NCI-H128 (cell line): Measurements from ENCODE around the gene SLC1A2.

Experiments
- DNase-seq: peaks from one replicate; lab custom pipeline; 2025; ENCODE audit not compliant: unreplicated experiment; lab: John Stamatoyannopoulos, UW

SLC1A2 gene

DNA sequence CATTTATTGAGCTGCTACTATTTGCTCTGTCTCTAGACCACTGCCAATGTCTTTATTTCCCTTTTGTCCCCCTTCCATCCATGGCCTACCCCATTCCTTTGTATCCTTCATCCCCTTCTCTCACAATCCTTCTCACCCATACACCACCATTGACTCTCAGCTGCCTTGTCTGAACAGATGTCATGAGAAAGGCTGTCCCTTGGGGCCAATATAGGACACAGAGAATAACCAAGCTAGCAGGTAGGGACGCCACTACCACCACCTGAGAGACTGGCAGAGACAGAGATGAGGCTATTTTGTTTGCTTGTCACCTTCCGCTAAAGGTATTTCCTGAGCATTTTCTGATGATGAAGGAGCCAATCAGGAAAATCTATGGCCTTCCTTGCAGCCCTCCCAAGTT lies 141.5 kb downstream of the SLC1A2 start:
- DNase-seq, result no peak

DNA sequence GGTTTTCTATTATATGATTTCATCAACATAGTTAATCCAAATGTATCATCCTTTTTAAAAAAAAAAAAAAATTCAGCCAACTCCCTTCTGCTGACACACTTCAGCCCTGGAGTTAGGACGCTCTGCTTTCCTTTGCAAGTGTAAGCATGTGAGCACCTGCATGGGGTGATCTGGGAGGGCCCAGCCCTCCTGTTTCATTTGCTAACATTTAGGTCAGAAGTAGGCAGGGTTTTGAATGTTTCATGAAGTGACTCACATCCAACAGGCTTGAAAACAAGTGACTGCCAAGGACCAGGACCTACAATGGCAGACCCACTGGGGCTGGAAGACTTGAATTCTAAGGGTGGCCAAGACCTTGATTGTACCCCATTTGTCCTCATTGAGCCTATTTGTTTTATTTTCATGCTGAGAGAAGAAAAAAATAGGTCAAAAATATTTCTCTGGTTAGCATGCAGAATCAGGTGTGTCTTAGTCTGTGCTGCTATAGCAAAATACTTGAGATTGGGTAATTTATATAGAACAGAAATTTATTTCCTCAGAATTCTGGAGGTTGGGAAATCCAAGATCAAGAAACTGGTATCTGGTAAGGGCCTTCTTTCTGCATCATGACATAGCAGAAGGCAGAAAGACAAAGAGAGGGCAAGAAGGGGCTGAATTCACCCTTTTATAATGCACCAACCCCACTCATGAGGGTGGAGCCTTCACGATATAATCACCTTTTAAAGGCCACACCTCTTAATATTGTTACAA lies 142.8 kb downstream of the SLC1A2 start:
- DNase-seq, result no peak

DNA sequence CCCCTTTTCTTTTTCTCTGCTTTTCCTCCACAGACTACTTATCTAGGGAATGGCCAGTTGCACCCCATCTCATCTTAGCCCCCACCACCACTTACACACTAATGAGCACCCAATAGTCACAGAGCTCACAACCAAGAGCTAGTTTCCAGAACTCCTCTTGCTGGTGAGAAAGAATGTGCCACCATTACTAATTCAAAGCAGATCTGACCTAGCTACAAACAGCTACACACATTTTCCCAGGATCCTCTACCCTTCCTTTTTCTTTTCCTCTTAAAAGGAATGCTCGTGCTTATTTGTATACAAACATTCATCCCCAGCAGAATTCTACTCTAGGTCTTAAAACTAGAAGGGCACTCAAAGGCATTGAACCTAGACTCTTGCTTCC lies 143.6 kb downstream of the SLC1A2 start:
- DNase-seq, result no peak

DNA sequence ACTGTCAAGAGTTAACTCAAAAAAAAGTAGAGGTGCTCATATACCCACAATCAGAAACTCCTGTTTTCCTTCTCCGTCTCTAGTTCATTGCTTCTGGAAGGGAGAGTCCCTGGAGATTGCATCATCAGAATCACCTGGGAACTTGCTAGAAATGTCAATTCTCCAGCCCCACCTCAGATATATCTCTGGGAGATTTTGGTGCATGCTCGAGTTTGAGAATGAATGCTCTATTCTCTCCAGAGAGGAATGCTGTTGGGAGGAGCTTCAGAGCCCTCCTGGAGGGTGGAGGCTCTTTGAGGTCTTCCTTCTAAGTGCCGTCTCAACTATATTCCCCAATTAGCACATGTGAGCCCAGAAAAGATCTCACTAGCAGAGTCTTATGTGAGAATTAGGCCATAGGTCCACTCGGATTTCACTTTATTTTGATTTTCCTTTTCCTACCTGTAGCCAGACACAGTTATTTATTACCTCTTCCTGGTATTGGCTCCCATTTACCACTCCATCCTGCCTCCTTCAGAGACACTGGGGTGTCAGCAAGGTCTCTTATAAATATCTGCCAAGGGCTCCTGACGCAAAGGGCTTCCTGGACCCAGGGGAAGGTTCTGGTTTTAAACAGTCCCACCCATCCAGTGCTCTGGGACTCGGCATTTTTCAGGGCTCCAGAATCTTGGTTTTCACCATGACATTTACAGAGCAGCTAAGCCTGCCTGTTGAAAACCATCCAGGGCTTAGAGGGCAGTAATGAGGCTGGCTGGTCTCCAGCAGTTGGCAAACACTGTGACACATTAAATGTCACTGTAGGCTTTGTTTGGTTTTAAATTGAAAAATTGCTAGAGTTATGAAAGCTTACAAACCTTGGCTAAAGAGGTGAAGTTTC lies 144.2 kb downstream of the SLC1A2 start:
- DNase-seq, result no peak

DNA sequence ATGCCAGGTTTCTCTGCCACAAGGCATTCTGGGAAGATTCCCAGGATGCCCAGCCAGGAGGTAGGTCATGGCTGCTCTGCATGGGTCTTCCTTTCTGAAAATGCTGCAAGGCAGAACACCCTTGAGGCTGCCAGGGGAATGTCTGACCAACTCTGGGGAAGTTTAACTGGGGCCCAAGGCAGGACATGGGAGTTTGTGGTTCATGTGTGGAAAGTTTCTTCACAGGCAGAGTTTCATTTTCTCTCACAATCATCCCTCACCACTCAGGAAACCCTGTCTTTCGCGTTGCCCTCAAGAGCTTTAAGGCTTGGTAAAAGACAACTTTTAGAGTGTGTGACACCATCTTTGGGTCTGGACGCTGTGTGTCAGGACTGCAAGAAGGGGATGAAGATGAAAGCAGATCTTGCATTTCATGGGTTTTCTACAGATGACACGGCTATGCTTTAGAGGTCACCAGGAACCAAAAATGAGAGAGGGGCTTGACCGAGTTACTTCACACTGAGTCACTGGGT lies 146.9 kb downstream of the SLC1A2 start:
- DNase-seq, result no peak

DNA sequence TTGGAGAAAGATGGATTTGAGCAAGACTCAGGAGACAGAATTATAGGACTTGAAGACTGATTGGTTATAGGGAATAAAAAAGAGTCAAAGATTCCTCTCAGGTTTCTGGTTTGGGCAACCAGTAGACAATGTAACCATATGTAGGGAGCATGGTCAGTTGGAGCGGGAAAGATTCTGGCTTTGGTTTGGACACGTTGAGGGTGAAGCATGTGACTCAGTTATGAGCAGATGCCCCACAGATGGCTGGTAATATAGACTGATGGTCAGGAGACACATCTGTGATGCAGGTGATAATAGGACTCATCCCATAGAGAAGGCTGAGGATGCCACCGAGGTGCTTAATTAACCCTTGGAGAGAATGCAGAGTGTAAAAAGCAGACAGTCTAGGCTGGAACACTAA lies 148.3 kb downstream of the SLC1A2 start:
- DNase-seq, result no peak

DNA sequence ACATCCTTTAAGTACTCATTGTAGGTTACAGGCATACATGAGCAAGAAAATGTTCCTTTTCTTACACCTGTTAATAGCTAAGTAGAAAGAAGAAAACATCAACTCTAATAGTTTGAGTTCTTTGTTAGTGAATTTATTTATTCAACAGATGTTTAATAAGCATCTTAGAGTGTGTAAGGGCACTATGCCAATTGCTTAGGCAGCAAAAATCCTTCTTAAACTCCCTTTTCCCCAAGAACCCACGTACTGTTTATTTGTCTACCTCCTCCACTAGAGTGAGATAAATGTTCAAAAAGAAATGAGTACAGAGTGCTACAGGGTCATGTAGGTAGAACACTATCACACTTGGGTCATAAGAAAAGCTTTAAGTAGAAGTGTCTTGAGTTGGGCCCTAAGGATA lies 149.0 kb downstream of the SLC1A2 start:
- DNase-seq, result no peak

DNA sequence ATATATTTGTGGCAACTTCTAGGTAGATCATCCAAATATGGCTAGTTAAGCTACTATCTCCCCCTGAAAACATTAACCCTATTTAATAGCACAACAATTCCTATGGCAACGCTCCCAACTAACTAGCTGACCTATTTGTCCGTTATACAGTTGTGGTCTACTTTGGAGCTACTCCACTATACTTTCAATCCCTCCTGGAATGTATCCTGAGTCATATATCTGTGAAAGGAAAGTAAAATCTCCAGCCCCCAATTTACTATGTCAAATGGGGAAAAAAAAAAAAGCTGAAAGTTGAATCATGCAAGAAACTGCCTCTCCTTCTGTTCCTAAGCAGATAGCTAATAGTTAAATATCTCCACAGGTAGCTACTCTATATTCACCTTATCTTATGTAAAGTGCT lies 151.9 kb downstream of the SLC1A2 start:
- DNase-seq, result no peak

DNA sequence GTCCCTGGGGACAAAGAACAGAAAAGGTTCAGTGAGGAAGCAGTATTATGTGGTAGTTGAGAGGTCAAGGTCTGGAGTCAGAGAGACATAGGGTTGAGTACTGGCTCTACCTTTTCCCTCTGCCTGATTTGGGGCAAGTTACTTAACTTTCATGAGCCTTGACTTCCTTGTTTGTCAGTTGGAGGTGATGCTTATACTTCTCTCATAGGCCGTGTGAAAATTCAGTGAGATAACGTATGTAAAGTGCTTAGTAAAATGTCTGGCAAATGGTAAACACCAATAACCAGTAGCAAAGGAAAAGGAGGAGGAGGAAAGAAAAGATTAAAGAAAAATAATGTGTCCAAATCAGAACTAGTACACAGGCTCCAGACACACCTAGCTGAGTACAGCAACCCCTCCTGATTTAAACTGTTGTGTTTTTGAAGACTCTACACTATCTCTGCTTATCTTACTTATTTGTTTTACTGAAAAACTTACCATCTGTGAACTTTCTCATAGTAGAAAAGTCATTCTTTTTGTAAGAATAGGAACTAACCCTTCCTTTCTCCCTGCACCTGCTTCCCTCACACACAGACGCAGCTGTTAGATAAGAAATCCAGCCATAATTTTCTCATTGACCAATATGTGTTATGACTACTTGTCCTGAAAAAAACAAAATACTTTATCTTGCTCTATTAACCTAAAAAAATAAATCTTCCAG lies 153.5 kb downstream of the SLC1A2 start:
- DNase-seq, result no peak

DNA sequence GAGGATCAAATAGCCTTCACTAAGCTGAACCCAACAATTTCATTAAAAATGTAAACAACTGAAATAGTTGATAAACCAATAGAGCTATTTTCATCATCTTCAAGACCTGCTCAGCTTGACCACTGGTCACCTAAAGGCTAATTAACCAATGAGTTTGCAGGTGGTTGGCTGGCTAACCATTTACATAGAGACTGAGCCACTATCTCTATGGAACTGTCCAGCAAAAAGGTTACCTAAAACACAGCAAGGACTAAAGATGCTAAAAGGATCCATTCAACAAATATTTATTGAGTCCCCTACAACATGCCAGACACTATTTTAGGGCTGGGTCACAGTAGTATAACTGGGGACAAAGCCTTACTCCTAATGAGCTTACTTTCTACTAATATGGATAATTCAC lies 156.6 kb downstream of the SLC1A2 start:
- DNase-seq, result no peak

DNA sequence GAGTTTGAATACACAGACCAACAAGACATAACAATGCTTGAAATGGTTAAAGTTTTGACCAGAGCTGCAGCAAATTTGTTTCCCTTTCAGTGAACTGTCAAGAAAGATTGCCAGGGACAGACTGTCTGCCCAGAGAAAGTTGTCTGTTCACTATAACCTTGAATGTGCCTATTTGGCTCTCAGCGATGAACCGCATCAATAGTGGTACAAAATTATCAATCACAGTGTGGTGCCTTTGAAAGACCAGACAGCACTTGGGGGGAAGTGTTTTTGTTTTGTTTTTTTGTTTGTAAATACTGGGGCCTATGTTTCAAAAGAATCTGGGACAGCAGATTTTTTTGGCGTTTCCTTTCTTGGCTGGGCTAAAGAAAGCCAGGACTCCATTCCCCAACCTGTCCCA lies 157.3 kb downstream of the SLC1A2 start:
- DNase-seq, result no peak

DNA sequence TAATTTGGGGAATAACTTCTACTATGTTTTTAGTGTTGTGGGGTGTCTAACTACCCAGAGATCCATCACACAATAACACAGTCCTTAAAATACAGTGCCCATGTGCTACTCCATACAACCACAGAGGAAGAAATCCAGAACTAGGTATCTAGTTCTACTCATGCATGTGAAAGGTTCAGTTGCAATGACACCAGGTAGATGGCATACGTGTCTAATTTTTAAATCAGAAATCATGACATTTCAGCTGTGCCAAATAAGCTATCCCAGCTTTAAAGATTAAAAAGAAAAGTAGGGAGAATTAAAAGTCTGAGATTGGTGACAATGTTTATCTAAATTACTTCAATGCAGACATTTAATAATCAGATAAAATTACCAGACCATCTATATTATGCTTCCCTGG lies 158.2 kb downstream of the SLC1A2 start:
- no peak for DNase-seq

DNA sequence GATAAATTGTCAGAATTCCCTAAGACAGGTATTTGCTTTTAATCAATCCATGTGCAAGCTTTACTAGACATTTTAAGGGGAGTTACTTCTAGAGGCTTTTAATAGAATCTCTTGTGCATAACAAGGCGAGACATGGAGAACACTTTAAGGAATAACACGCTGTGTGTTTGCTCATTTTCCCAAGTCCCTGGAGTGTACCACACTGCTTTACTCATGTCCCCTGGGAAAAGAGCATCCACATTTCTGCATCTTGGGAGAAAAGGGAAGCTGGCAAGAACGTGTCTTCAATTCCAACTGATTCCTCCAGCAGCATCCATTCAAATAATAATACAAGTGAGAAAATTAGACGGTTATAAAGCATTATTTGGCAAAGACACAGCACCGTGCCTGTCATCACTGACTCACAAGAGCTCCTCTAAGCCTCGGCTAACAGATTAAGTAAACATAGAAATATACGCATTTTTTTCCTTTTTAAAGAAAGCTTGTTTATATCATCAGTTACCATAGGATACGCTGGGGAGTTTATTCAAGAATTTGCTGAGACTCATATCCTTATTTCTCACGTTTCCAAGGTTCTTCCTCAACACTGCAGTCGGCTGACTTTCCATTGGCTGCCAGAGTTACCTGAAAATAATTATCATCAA lies 158.9 kb downstream of the SLC1A2 start:
- DNase-seq, result no peak

DNA sequence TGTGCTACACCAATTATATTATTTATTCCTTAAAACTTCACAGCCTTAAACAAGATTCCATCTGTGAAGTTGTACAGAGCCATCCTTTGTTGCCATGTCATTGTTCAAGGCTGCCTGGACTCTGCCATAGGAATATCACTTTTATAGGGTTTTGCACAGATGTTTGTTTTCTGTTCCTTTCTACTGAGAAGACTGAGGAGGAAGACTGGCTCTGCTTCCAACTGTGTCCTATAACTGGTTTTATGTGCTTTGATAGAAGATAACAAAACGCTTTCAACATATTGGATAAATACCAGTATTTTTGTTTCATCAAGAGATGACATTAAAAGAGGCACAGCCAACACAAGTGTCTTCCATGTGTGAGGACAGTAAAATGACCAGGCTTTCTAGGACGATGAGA lies 159.8 kb downstream of the SLC1A2 start:
- no peak for DNase-seq

DNA sequence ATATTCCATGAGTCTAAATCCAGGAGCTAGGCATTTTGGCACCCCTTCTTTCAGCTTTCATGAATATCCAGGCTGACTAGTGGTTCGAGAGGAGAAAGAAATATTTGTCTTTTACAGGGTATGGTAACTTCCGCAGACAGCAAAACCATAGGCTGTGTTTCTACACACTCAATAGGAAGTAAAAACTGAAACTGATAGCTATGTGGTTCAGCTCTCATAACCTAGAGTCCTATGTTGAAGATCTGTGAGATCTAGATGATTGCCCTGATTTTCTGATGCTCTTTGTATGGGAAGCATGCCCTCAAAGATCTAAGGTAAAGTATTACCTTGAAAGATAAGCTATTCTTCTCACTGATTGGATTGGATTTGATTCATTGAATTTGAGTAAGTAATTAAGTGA lies 162.1 kb downstream of the SLC1A2 start:
- DNase-seq, result no peak

DNA sequence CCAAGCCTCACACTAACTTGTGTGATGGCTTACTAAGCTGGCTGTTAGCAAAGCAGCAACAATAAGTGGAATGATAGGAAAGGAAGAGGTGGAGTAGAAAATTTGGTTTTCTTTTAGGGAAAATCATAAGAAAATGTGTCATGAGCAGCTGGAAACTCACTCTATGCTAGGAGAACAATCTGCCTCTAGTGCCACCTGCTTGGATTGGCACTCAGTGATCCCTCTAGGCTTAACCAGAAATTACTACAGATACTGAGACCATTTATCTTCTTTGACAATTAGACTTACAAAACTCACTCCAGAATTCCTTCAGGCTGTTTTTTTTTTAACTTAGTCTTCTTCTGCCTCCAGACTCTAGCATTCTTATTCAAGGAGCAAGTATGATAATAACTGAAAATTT lies 163.1 kb downstream of the SLC1A2 start:
- no peak for DNase-seq

DNA sequence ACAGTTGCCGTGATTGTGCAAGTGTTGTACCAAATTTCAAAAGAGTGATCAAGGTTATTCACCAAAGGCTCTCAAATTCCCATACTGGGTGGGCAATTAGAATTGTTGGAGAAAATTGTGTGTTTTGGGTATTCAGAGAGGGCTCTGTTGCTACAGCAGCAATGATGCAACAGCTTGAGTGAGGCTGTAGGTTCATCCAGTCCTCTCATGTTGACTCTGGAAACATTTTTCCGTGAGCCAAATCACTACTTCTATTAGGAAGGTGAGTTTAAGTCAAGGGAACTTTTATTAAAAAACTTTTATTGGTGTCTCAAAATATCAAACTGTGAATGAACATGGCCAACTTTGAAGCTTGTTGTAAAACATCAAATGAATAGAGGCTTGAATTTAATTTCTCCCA lies 163.8 kb downstream of the SLC1A2 start:
- no peak for DNase-seq

DNA sequence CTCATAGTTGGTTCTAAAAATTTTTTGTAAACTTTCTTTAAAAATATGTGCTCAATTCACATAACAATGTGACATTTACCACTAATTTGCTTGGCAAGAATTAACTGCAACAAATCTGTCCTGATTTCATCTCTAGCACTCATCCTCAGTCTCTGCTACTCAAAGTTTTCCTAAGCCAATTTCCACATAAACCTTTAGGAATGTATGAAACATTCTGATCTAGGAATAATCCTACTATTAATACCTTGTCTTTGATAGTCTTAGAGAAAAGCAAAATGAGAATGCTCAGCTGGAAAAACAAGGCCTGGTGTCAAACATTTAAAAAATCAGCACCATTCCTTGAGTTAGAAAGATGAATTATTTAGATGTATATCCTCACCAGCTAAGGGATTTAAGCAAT lies 166.1 kb downstream of the SLC1A2 start:
- DNase-seq, result no peak

DNA sequence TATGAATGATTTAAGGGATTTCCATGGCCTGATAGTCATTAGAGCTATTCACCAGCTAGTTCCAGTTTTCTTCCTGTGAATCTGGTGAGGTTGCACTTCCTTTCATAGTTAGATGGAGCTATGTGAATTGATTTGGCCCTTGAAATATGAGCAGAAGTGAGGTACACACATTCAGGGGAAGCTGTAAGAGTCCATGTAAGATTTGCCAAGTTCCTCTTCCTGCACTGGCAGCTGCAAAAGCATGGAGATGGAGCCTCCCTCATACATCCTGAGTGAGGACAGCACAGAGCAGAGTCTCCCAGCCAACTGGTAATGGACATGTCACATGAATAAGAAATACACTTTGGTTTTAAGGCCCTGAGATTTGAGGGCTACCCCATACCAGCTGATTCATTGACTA lies 168.7 kb downstream of the SLC1A2 start:
- DNase-seq, result no peak

DNA sequence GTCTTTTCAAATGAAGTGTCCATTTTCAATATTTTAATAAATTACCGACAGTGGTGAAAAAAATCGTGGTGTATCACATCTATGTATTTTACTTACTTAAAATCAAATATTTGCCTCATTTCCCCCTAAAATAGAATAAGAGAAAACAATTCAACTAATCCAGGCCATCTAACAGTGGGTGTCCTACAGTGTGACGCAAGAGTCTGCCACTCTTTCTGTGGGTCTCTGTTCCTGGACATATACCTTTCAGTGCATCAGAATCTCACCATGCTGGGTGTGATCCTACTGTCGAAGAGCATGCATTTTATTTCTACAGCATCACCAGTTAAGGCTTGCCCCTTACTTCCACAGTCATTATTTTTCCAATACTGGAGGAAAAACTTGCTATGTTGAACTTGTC lies 169.2 kb downstream of the SLC1A2 start:
- DNase-seq, result no peak
